GM23338 (cell line): ENCODE data around the gene LRRC17.

ENCODE experiments used
- EZH2 ChIP-seq: fragments of 200-600 bp; sonication (generic); IDR thresholded peaks from one replicate; pipeline ENCODE4 v1.8.0; 2017; ENCODE audit warnings: antibody characterized with exemption, mild to moderate bottlenecking, low read depth; ENCODE audit not compliant: unreplicated experiment
- JUNB ChIP-seq: IDR thresholded peaks from one replicate; pipeline ENCODE4 v1.6.1; 2016; ENCODE audit warnings: antibody characterized with exemption; ENCODE audit not compliant: unreplicated experiment
- POLR2AphosphoS5 ChIP-seq: IDR thresholded peaks from 2 replicates; pipeline ENCODE4 v1.6.1; 2016; ENCODE audit warnings: antibody characterized with exemption, low read depth
- ZNF114 ChIP-seq: fragments of 250-450 bp; sonication (Bioruptor Pico); IDR thresholded peaks from 2 replicates; pipeline ENCODE4 v1.5.0; 2020; ENCODE audit warnings: mild to moderate bottlenecking, moderate library complexity
- TF ChIP-seq, protein P1 (sequence below), 2 experiments: fragments of 200-600 bp in 1 of 2; sonication (generic) in 1 of 2; conservative IDR thresholded peaks; 2 replicates each; pipeline versions ENCODE4 v1.5.1 to v1.6.1; 2016 to 2017; ENCODE audit warnings: antibody characterized with exemption in 2 of 2, low read depth in 2 of 2, mild to moderate bottlenecking in 2 of 2, moderate library complexity in 1 of 2
- TF ChIP-seq, protein P2 (sequence below): IDR thresholded peaks from one replicate; pipeline ENCODE4 v1.6.1; 2018; ENCODE audit warnings: antibody characterized with exemption; ENCODE audit not compliant: unreplicated experiment

DNA sequence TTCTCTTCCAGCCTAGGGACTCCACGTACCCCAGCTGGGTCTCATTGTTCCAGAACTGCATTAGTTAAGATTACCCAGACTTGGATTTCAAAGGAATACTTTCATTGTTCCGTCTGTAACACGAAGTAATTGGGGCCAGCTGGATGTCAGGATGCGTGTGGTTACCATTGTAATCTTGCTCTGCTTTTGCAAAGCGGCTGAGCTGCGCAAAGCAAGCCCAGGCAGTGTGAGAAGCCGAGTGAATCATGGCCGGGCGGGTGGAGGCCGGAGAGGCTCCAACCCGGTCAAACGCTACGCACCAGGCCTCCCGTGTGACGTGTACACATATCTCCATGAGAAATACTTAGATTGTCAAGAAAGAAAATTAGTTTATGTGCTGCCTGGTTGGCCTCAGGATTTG lies 21.0 kb downstream of the LRRC17 start:
- TF ChIP-seq JUNB (no peak), POLR2AphosphoS5 (no peak), ZNF114 (CRISPR knock-in tag) (no peak), EZH2 (no peak)
- TF ChIP-seq, protein P1, sequence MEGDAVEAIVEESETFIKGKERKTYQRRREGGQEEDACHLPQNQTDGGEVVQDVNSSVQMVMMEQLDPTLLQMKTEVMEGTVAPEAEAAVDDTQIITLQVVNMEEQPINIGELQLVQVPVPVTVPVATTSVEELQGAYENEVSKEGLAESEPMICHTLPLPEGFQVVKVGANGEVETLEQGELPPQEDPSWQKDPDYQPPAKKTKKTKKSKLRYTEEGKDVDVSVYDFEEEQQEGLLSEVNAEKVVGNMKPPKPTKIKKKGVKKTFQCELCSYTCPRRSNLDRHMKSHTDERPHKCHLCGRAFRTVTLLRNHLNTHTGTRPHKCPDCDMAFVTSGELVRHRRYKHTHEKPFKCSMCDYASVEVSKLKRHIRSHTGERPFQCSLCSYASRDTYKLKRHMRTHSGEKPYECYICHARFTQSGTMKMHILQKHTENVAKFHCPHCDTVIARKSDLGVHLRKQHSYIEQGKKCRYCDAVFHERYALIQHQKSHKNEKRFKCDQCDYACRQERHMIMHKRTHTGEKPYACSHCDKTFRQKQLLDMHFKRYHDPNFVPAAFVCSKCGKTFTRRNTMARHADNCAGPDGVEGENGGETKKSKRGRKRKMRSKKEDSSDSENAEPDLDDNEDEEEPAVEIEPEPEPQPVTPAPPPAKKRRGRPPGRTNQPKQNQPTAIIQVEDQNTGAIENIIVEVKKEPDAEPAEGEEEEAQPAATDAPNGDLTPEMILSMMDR (conservative IDR thresholded peaks at IDR 0.05; ENCODE audit: low read depth in 2 of 2) = no peak
- TF ChIP-seq, protein P2, sequence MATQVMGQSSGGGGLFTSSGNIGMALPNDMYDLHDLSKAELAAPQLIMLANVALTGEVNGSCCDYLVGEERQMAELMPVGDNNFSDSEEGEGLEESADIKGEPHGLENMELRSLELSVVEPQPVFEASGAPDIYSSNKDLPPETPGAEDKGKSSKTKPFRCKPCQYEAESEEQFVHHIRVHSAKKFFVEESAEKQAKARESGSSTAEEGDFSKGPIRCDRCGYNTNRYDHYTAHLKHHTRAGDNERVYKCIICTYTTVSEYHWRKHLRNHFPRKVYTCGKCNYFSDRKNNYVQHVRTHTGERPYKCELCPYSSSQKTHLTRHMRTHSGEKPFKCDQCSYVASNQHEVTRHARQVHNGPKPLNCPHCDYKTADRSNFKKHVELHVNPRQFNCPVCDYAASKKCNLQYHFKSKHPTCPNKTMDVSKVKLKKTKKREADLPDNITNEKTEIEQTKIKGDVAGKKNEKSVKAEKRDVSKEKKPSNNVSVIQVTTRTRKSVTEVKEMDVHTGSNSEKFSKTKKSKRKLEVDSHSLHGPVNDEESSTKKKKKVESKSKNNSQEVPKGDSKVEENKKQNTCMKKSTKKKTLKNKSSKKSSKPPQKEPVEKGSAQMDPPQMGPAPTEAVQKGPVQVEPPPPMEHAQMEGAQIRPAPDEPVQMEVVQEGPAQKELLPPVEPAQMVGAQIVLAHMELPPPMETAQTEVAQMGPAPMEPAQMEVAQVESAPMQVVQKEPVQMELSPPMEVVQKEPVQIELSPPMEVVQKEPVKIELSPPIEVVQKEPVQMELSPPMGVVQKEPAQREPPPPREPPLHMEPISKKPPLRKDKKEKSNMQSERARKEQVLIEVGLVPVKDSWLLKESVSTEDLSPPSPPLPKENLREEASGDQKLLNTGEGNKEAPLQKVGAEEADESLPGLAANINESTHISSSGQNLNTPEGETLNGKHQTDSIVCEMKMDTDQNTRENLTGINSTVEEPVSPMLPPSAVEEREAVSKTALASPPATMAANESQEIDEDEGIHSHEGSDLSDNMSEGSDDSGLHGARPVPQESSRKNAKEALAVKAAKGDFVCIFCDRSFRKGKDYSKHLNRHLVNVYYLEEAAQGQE = no peak
